Measurements from ENCODE around the gene ZBTB26.

DNA sequence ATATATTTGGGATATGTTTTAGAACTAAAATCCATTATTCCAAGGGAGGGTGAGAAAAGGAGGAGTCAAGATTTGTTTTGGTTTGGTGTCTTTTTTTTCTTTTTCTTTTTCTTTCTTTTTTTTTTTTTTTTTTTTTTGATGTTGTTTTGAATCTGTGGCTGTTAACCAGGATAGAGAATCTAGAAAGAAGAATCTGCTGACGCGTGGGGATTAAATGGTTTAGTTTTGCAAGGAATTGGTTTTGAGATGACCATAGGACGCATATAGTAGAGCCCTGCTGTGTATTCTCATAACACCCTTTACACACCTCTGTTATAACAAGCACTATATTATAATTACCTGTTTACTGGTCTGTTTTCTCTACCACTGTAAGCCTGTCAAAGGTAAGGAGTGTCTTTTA lies 19.0 kb upstream of the ZBTB26 start:
- TF ChIP-seq POLR2AphosphoS5 (IDR thresholded peaks at IDR 0.05), result no peak
- TF ChIP-seq, protein P1, sequence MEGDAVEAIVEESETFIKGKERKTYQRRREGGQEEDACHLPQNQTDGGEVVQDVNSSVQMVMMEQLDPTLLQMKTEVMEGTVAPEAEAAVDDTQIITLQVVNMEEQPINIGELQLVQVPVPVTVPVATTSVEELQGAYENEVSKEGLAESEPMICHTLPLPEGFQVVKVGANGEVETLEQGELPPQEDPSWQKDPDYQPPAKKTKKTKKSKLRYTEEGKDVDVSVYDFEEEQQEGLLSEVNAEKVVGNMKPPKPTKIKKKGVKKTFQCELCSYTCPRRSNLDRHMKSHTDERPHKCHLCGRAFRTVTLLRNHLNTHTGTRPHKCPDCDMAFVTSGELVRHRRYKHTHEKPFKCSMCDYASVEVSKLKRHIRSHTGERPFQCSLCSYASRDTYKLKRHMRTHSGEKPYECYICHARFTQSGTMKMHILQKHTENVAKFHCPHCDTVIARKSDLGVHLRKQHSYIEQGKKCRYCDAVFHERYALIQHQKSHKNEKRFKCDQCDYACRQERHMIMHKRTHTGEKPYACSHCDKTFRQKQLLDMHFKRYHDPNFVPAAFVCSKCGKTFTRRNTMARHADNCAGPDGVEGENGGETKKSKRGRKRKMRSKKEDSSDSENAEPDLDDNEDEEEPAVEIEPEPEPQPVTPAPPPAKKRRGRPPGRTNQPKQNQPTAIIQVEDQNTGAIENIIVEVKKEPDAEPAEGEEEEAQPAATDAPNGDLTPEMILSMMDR (IDR thresholded peaks at IDR 0.05), result no peak
